ENCODE results near the gene SELENOI. TPM values are rescaled to one million over a fixed set of nuclear protein-coding genes. Genes with fewer than 3 reads are reported as not detected.

Gene SELENOI
- total and polyA plus RNA-seq, 2 donors, result 4.6 to 9.1 TPM

DNA sequence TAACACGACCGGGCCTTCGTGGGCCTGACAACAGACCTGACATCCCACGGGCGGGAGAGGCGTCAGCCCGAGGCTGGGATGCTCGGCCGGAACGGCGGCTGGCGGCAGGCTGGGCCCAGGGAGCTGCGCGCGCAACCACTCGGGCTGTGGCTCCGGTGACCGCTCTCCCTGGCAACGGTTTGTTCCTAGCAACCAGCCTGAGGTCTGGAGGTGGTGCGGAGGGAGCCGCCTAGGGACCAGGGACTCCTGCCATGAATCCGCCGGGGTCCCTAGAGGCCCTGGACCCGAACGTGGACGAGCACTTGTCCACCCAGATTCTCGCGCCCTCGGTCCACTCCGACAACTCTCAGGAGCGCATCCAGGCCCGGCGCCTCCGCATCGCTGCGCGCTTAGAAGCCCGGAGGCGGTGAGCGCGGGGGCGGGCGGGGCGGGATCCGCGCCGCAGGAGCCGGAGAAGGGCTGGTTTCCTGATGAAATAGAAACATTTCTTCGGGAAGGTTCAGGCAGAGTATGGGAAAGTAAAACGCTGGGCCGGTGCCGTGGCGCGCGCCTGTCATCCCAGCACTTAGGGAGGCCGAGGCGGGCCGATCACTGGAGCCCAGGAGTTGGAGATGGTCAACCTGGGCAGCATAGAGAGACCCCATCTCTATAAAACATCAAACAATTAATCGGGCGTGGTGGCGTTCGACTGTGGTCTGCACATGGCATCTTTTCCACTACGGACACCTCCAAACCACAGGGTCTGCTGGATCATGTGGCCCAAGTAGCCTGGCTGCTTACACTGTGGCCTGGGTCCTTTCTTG, 56.0 kb downstream of the SELENOI start, which contains the start of gene DRC1:
Gene DRC1, plus strand, starts transcription at position 182 of the 803 bp plus-strand sequence. Its CDS starts 70 bp downstream, at position 252.
- Histone ChIP-seq H3K27me3 (ENCODE audit: control insufficient read depth in 2 of 2, insufficient read depth in 1 of 2, low read length in 1 of 2) (peaks cover 0 to 17% of the 10 kb centered on the region in 2 donors), H3K4me1 (ENCODE audit: control insufficient read depth in 2 of 2, insufficient read depth in 2 of 2, low read length in 2 of 2) (peaks cover 0 to 16% of the 10 kb centered on the region in 2 donors), H3K36me3 (ENCODE audit: control insufficient read depth in 2 of 2, insufficient read depth in 2 of 2, low read length in 1 of 2) (no peaks in the 10 kb centered on the region), H3K9me3 (ENCODE audit: control insufficient read depth in 2 of 2, insufficient read depth in 1 of 2, low read length in 1 of 2) (no peaks in the 10 kb centered on the region), H3K4me3 (ENCODE audit: low read length in 2 of 2) (peak within 1 kb of the TSS in 1 of 2 donors; percentile 14), H3K27ac (ENCODE audit: low read depth in 1 of 2, low read length in 1 of 2) (no peak within 1 kb of the TSS)
- peak in 2 of 9 donors; percentile 15 to 22 for DNase-seq (ENCODE audit: low read depth in 6 of 9, low spot score in 9 of 9)
- 20% methylated on average over 63 of the region's 63 CpGs for WGBS

GRCh38 chr2:26407526-26407925, 61.6 kb downstream of the SELENOI start:
- Histone ChIP-seq H3K4me3 (ENCODE audit: low read length in 2 of 2) (no peak overlapping the region), H3K9me3 (ENCODE audit: control insufficient read depth in 2 of 2, insufficient read depth in 1 of 2, low read length in 1 of 2) (no peaks in the 10 kb centered on the region), H3K27ac (ENCODE audit: low read depth in 1 of 2, low read length in 1 of 2) (no peak overlapping the region), H3K36me3 (ENCODE audit: control insufficient read depth in 2 of 2, insufficient read depth in 2 of 2, low read length in 1 of 2) (no peaks in the 10 kb centered on the region), H3K27me3 (ENCODE audit: control insufficient read depth in 2 of 2, insufficient read depth in 1 of 2, low read length in 1 of 2) (peaks cover 0 to 3% of the 10 kb centered on the region in 2 donors), H3K4me1 (ENCODE audit: control insufficient read depth in 2 of 2, insufficient read depth in 2 of 2, low read length in 2 of 2) (no peaks in the 10 kb centered on the region)
- no peak for DNase-seq (ENCODE audit: low read depth in 6 of 9, low spot score in 9 of 9)
- 93% methylated on average over 9 of the region's 9 CpGs for WGBS

DNA sequence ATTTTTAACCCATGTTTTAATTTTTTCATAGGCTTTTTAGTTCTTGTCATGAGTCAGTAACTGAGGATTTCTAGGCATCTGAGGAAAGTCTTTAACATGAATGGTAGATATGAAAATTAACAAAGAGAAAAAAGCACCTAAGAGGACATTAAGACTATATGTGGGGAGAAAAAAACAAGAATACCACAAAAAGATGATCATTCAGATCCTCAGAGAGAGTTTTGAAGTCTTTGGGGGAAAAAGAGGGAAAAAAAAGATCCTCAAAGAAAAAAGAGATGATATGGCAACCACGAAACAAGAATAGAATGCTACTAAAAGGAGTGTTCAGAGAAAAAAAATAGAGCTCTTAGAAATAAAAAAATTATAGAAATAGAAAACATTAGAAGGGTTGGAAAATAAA, 63.8 kb downstream of the SELENOI start:
- 48% methylated on average over 1 of the region's 1 CpG for WGBS
- no peaks in the 10 kb centered on the region for H3K36me3 ChIP-seq (ENCODE audit: control insufficient read depth in 2 of 2, insufficient read depth in 2 of 2, low read length in 1 of 2)
- H3K27me3 ChIP-seq (ENCODE audit: control insufficient read depth in 2 of 2, insufficient read depth in 1 of 2, low read length in 1 of 2), result no peaks in the 10 kb centered on the region
- H3K9me3 ChIP-seq (ENCODE audit: control insufficient read depth in 2 of 2, insufficient read depth in 1 of 2, low read length in 1 of 2), result no peaks in the 10 kb centered on the region
- no peak for DNase-seq (ENCODE audit: low read depth in 6 of 9, low spot score in 9 of 9)
- H3K27ac ChIP-seq (ENCODE audit: low read depth in 1 of 2, low read length in 1 of 2), result no peak overlapping the region
- H3K4me1 ChIP-seq (ENCODE audit: control insufficient read depth in 2 of 2, insufficient read depth in 2 of 2, low read length in 2 of 2), result no peaks in the 10 kb centered on the region
- H3K4me3 ChIP-seq (ENCODE audit: low read length in 2 of 2), result no peak overlapping the region

DNA sequence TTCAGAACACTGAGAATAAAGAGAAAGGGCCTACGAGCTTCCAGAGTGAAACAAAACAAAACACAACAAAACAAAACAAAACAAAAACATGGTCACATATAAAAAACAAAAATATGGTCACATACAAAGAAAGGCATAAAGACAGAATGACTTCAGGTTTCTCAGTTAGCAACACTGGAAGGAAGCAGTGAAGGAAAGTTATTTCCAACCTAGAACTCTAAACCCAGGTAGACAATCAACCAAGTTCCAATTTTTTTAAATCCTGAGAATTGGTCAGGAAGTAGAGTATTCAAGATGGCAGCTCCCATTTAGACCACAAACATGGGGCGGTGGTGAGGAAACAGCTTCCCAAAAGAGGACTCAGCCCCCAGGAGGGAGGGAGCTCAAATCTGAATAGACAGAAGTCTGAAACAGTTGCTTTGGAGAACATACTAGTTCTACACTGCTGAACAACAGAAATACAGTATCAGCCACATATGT, 64.9 kb downstream of the SELENOI start:
- Histone ChIP-seq H3K27me3 (ENCODE audit: control insufficient read depth in 2 of 2, insufficient read depth in 1 of 2, low read length in 1 of 2) (no peaks in the 10 kb centered on the region), H3K4me1 (ENCODE audit: control insufficient read depth in 2 of 2, insufficient read depth in 2 of 2, low read length in 2 of 2) (no peaks in the 10 kb centered on the region), H3K9me3 (ENCODE audit: control insufficient read depth in 2 of 2, insufficient read depth in 1 of 2, low read length in 1 of 2) (no peaks in the 10 kb centered on the region), H3K4me3 (ENCODE audit: low read length in 2 of 2) (no peak overlapping the region), H3K27ac (ENCODE audit: low read depth in 1 of 2, low read length in 1 of 2) (no peak overlapping the region), H3K36me3 (ENCODE audit: control insufficient read depth in 2 of 2, insufficient read depth in 2 of 2, low read length in 1 of 2) (no peaks in the 10 kb centered on the region)
- WGBS, result 92% methylated on average over 2 of the region's 2 CpGs
- DNase-seq (ENCODE audit: low read depth in 6 of 9, low spot score in 9 of 9), result no peak

GRCh38 chr2:26411419-26411818, 65.5 kb downstream of the SELENOI start:
- Histone ChIP-seq H3K9me3 (ENCODE audit: control insufficient read depth in 2 of 2, insufficient read depth in 1 of 2, low read length in 1 of 2) (no peaks in the 10 kb centered on the region), H3K27ac (ENCODE audit: low read depth in 1 of 2, low read length in 1 of 2) (no peak overlapping the region), H3K4me1 (ENCODE audit: control insufficient read depth in 2 of 2, insufficient read depth in 2 of 2, low read length in 2 of 2) (no peaks in the 10 kb centered on the region), H3K4me3 (ENCODE audit: low read length in 2 of 2) (no peak overlapping the region), H3K27me3 (ENCODE audit: control insufficient read depth in 2 of 2, insufficient read depth in 1 of 2, low read length in 1 of 2) (no peaks in the 10 kb centered on the region), H3K36me3 (ENCODE audit: control insufficient read depth in 2 of 2, insufficient read depth in 2 of 2, low read length in 1 of 2) (no peaks in the 10 kb centered on the region)
- 99% methylated on average over 6 of the region's 6 CpGs for WGBS
- DNase-seq (ENCODE audit: low read depth in 6 of 9, low spot score in 9 of 9), result no peak

DNA sequence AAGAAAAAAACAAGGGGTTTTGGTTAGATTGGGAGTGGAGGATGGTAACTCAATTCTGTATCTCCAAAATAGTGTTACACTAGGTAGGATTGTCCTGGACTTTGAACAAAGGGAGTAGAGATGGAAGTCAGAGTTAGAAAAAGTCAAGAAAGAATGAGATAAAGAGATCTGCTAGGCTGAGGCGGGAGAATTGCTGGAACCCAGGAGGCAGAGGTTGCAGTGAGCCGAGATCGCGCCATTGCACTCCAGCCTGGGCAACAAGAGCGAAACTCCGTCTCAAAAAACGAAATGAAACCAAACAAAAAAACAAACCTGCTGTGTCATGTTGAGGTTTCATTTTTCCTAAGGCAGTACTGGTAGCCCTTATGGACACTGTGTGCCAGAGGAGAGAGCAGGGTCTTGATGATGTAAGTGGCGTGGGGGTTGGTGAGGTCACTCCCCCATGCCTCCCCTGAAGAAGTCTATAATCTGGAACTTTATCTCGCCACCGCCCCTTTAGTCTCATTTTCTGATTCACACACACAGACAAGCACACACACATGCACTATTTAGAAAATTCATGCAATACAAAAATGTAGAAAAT, 66.2 kb downstream of the SELENOI start:
- Histone ChIP-seq H3K27me3 (ENCODE audit: control insufficient read depth in 2 of 2, insufficient read depth in 1 of 2, low read length in 1 of 2) (no peaks in the 10 kb centered on the region), H3K4me3 (ENCODE audit: low read length in 2 of 2) (no peak overlapping the region), H3K27ac (ENCODE audit: low read depth in 1 of 2, low read length in 1 of 2) (no peak overlapping the region), H3K36me3 (ENCODE audit: control insufficient read depth in 2 of 2, insufficient read depth in 2 of 2, low read length in 1 of 2) (no peaks in the 10 kb centered on the region), H3K4me1 (ENCODE audit: control insufficient read depth in 2 of 2, insufficient read depth in 2 of 2, low read length in 2 of 2) (no peaks in the 10 kb centered on the region), H3K9me3 (ENCODE audit: control insufficient read depth in 2 of 2, insufficient read depth in 1 of 2, low read length in 1 of 2) (no peaks in the 10 kb centered on the region)
- 62% methylated on average over 10 of the region's 10 CpGs for WGBS
- DNase-seq (ENCODE audit: low read depth in 6 of 9, low spot score in 9 of 9), result no peak

DNA sequence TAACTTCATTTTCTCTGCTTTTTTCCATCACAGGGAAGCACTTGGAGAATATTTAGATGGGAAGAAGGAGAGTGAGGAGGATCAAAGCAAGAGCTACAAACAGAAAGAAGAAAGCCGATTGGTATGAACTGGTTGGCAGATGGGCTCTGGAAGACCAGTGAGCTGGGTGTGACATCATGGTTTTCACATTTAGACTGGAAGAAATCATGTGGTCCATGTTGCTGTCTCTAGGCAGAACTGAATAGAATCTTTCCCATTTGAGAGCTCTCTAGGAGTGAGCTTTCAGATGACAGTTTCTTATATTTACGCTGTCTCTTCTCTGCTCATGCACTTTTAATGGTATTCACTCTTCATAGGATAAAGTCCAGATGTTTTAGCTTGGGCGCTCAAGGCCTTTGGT, 68.4 kb downstream of the SELENOI start:
- WGBS, result 99% methylated on average over 3 of the region's 3 CpGs
- no peak overlapping the region for H3K27ac ChIP-seq (ENCODE audit: low read depth in 1 of 2, low read length in 1 of 2)
- no peaks in the 10 kb centered on the region for H3K4me1 ChIP-seq (ENCODE audit: control insufficient read depth in 2 of 2, insufficient read depth in 2 of 2, low read length in 2 of 2)
- DNase-seq (ENCODE audit: low read depth in 6 of 9, low spot score in 9 of 9), result no peak
- no peaks in the 10 kb centered on the region for H3K36me3 ChIP-seq (ENCODE audit: control insufficient read depth in 2 of 2, insufficient read depth in 2 of 2, low read length in 1 of 2)
- H3K9me3 ChIP-seq (ENCODE audit: control insufficient read depth in 2 of 2, insufficient read depth in 1 of 2, low read length in 1 of 2), result no peaks in the 10 kb centered on the region
- no peaks in the 10 kb centered on the region for H3K27me3 ChIP-seq (ENCODE audit: control insufficient read depth in 2 of 2, insufficient read depth in 1 of 2, low read length in 1 of 2)
- no peak overlapping the region for H3K4me3 ChIP-seq (ENCODE audit: low read length in 2 of 2)

- no peaks in the 10 kb centered on the region for H3K36me3 ChIP-seq (ENCODE audit: control insufficient read depth in 2 of 2, insufficient read depth in 2 of 2, low read length in 1 of 2)
- no peaks in the 10 kb centered on the region for H3K4me1 ChIP-seq (ENCODE audit: control insufficient read depth in 2 of 2, insufficient read depth in 2 of 2, low read length in 2 of 2)
- no peak overlapping the region for H3K4me3 ChIP-seq (ENCODE audit: low read length in 2 of 2)
- DNase-seq (ENCODE audit: low read depth in 6 of 9, low spot score in 9 of 9), result no peak
- H3K9me3 ChIP-seq (ENCODE audit: control insufficient read depth in 2 of 2, insufficient read depth in 1 of 2, low read length in 1 of 2), result no peaks in the 10 kb centered on the region
- no peak overlapping the region for H3K27ac ChIP-seq (ENCODE audit: low read depth in 1 of 2, low read length in 1 of 2)
- peaks cover 0 to 2% of the 10 kb centered on the region in 2 donors for H3K27me3 ChIP-seq (ENCODE audit: control insufficient read depth in 2 of 2, insufficient read depth in 1 of 2, low read length in 1 of 2)
- WGBS, result 95% methylated on average over 5 of the region's 5 CpGs
Observed at GRCh38 chr2:26421961-26422360, 76.0 kb downstream of the SELENOI start.

DNA sequence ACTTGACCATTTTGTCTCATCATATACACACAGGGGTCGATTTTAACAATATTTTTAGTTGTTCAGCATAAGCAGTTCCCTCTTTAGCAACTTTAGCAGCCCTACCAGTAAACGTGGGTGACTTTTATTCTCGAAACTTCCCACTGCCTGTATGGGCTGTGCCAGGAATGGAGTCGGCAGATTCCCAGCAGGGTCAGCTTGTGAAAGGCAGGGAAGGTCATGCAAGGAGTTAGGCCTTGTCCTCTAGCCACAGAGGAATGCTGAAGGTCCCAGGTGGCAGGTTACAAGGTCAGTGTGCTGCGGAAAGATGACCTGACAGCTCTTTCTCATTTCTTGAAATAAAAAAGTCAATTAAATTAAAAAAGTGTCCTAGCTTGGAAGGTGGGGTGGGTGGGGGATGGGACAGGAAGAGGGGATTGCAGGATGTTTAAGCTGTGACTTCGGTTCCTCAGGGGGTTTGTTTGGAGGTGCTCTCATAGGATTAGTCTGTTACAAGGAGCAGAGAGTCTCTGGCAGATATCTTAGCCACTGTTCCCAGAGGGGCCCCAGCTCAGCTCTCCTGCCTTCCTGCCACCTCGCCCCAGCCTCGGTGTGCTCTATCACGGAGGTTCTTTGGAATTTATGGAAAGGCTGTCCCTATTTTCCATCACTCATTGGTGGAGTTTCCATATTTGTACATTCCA, 77.1 kb downstream of the SELENOI start:
- Histone ChIP-seq H3K36me3 (ENCODE audit: control insufficient read depth in 2 of 2, insufficient read depth in 2 of 2, low read length in 1 of 2) (no peaks in the 10 kb centered on the region), H3K4me1 (ENCODE audit: control insufficient read depth in 2 of 2, insufficient read depth in 2 of 2, low read length in 2 of 2) (no peaks in the 10 kb centered on the region), H3K9me3 (ENCODE audit: control insufficient read depth in 2 of 2, insufficient read depth in 1 of 2, low read length in 1 of 2) (no peaks in the 10 kb centered on the region), H3K4me3 (ENCODE audit: low read length in 2 of 2) (no peak overlapping the region), H3K27ac (ENCODE audit: low read depth in 1 of 2, low read length in 1 of 2) (no peak overlapping the region), H3K27me3 (ENCODE audit: control insufficient read depth in 2 of 2, insufficient read depth in 1 of 2, low read length in 1 of 2) (peaks cover 0 to 2% of the 10 kb centered on the region in 2 donors)
- WGBS, result 87% methylated on average over 9 of the region's 9 CpGs
- DNase-seq (ENCODE audit: low read depth in 6 of 9, low spot score in 9 of 9), result no peak

Data from thymus (tissue), 11 donors.